Smooth muscle cell (in vitro differentiated cells): ENCODE results near the gene IL22RA2. TPM values are rescaled to one million over a fixed set of nuclear protein-coding genes. Genes with fewer than 3 reads are reported as not detected.

Source experiments
- DNase-seq: peaks from one replicate; lab custom pipeline; 2025; ENCODE audit not compliant: unreplicated experiment; lab: John Stamatoyannopoulos, UW
- H2AFZ ChIP-seq: fragments of 200-600 bp; sonication (generic); 2 replicates; pipeline ENCODE4 v1.6.0; 2016; ENCODE audit warnings: antibody characterized with exemption, low read depth, mild to moderate bottlenecking
- H3F3A ChIP-seq: fragments of 200-600 bp; sonication (generic); 2 replicates; pipeline ENCODE4 v1.6.0; 2017; ENCODE audit warnings: antibody characterized with exemption, low read depth
- H3K27ac ChIP-seq: fragments of 200-600 bp; sonication (generic); 2 replicates; pipeline ENCODE4 v1.5.1; 2016; ENCODE audit warnings: low read depth, mild to moderate bottlenecking
- H3K27me3 ChIP-seq: fragments of 200-600 bp; sonication (generic); 2 replicates; pipeline ENCODE4 v1.6.1; 2016; ENCODE audit warnings: low read depth, mild to moderate bottlenecking
- H3K36me3 ChIP-seq: fragments of 200-600 bp; sonication (generic); 2 replicates; pipeline ENCODE4 v1.5.1; 2016; ENCODE audit warnings: low read depth
- H3K4me1 ChIP-seq: fragments of 200-600 bp; sonication (generic); 2 replicates; pipeline ENCODE4 v1.5.1; 2016; ENCODE audit warnings: low read depth
- H3K4me2 ChIP-seq: fragments of 200-600 bp; sonication (generic); 2 replicates; pipeline ENCODE4 v1.6.0; 2016; ENCODE audit warnings: mild to moderate bottlenecking
- H3K4me3 ChIP-seq: fragments of 200-600 bp; sonication (generic); 2 replicates; pipeline ENCODE4 v1.5.1; 2016; ENCODE audit warnings: mild to moderate bottlenecking
- H3K79me2 ChIP-seq: fragments of 200-600 bp; sonication (generic); 2 replicates; pipeline ENCODE4 v1.6.0; 2016; ENCODE audit warnings: low read depth, mild to moderate bottlenecking
- H3K9ac ChIP-seq: fragments of 200-600 bp; sonication (generic); 2 replicates; pipeline ENCODE4 v1.6.0; 2016; ENCODE audit warnings: low read depth
- H3K9me3 ChIP-seq: fragments of 200-600 bp; sonication (generic); replicated peaks from 2 replicates; pipeline ENCODE4 v1.5.1; 2016; ENCODE audit warnings: low read depth
- H4K20me1 ChIP-seq: fragments of 200-600 bp; sonication (generic); 2 replicates; pipeline ENCODE4 v1.6.0; 2016; ENCODE audit warnings: low read depth
- WGBS: methylation state at CpG from one replicate; pipeline ENCODE4 v1.1.7; 2016; ENCODE audit warnings: low lambda C conversion rate; 5-methylcytosine and 5-hydroxymethylcytosine counted together
- polyA plus RNA-seq: library from polyadenylated mRNA; unstranded; fragments of >200 nt; fragmentation: Nextera tagmentation; extraction: Ambion mirVana; gene quantifications from 2 replicates; pipeline ENCODE4 v1.2.1, GENCODE V29; 2016
- total RNA-seq: library from RNA; depleted of rRNA; stranded (reverse); fragments of >200 nt; gene quantifications from 2 replicates; pipeline ENCODE4 v1.2.3, GENCODE V29; 2014
- TF ChIP-seq, protein P1 (sequence below): fragments of 200-600 bp; sonication (generic); IDR thresholded peaks from 2 replicates; pipeline ENCODE4 v1.5.1; 2017; ENCODE audit warnings: borderline replicate concordance, mild to moderate bottlenecking, antibody characterized with exemption; ENCODE audit not compliant: insufficient read depth, poor library complexity, severe bottlenecking

The IL22RA2 gene
- total and polyA plus RNA-seq, 2 experiments from 2014 or later, result not detected

DNA sequence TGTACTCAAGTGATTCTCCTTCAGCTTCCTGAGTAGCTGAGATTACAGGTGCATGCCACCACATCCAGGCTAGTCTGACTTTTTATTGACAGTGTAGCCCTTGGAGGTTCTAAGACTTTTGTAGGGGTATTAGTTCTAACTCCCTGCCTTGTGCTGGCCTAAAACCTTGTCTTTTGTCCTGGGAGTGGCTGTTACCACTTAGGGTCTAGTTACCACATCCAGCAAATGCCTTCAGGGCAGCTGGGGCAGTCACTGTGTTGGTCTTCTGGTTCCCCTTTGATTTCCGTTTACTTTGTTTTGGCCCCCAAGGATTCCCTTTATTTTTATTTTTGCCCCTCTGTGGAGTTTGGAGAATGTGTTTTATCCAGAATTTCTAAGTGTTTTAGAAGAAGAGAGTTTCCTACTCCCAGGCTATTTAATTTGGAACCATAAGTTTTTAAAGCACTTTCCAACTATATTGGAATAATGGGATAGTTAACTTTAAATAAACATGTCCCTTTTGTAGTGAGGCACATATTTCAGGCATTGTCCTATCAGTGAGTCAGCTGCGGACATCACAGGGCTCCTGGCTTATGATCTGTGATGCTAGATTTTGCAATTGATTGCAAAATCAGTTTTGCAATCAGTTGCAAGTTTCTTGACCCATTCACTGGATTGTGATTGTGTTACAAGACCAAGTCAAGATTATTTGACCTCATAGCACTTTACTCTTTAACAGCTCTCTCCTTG lies 25.0 kb downstream of the IL22RA2 start:
- Histone ChIP-seq H3K27ac (no peak overlapping the region), H4K20me1 (no peaks in the 10 kb centered on the region), H3K36me3 (no peaks in the 10 kb centered on the region), H3K4me2 (no peak overlapping the region), H3K4me3 (no peak overlapping the region), H3K9ac (no peak overlapping the region), H3K9me3 (peaks cover 5% of the 10 kb centered on the region), H2AFZ (no peak overlapping the region), H3K79me2 (no peaks in the 10 kb centered on the region), H3K4me1 (no peaks in the 10 kb centered on the region), H3F3A (no peaks in the 10 kb centered on the region), H3K27me3 (no peaks in the 10 kb centered on the region)
- WGBS, result 79% methylated on average over 2 of the region's 2 CpGs
- TF ChIP-seq, protein P1, sequence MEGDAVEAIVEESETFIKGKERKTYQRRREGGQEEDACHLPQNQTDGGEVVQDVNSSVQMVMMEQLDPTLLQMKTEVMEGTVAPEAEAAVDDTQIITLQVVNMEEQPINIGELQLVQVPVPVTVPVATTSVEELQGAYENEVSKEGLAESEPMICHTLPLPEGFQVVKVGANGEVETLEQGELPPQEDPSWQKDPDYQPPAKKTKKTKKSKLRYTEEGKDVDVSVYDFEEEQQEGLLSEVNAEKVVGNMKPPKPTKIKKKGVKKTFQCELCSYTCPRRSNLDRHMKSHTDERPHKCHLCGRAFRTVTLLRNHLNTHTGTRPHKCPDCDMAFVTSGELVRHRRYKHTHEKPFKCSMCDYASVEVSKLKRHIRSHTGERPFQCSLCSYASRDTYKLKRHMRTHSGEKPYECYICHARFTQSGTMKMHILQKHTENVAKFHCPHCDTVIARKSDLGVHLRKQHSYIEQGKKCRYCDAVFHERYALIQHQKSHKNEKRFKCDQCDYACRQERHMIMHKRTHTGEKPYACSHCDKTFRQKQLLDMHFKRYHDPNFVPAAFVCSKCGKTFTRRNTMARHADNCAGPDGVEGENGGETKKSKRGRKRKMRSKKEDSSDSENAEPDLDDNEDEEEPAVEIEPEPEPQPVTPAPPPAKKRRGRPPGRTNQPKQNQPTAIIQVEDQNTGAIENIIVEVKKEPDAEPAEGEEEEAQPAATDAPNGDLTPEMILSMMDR, result no peak
- DNase-seq, result no peak

- H2AFZ ChIP-seq, result no peak overlapping the region
- TF ChIP-seq, protein P1, result no peak
- no peaks in the 10 kb centered on the region for H3F3A ChIP-seq
- H3K9me3 ChIP-seq, result no peaks in the 10 kb centered on the region
- no peaks in the 10 kb centered on the region for H4K20me1 ChIP-seq
- no peak overlapping the region for H3K27ac ChIP-seq
- H3K36me3 ChIP-seq, result no peaks in the 10 kb centered on the region
- WGBS, result 75% methylated on average over 4 of the region's 4 CpGs
- no peaks in the 10 kb centered on the region for H3K4me1 ChIP-seq
- no peak overlapping the region for H3K4me2 ChIP-seq
- no peaks in the 10 kb centered on the region for H3K79me2 ChIP-seq
- DNase-seq, result no peak
- H3K27me3 ChIP-seq, result no peaks in the 10 kb centered on the region
- no peak overlapping the region for H3K4me3 ChIP-seq
- no peak overlapping the region for H3K9ac ChIP-seq
Measured at GRCh38 chr6:137147195-137147594, 26.2 kb downstream of the IL22RA2 start.

DNA sequence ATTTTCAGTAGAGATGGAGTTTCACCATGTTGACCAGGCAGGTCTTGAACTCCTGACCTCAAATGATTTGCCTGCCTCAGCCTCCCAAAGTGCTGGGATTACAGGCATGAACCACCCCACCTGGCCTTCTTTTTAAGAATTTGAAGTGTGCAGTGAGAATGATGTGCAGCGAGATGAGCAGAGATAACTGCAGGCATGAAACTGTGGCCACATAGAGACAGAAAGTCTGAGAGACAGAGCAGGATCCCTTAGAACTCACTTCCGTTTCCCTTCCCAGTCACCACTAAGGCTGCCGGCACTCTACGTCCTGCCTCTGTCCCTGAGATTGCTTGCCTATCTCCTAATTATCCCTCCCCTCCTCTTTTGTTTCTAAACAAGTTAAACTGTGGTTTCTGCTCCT lies 27.2 kb downstream of the IL22RA2 start:
- no peaks in the 10 kb centered on the region for H3K4me1 ChIP-seq
- H3K27ac ChIP-seq, result no peak overlapping the region
- 87% methylated on average over 4 of the region's 4 CpGs for WGBS
- DNase-seq, result no peak
- TF ChIP-seq, protein P1, result no peak
- H3K79me2 ChIP-seq, result no peaks in the 10 kb centered on the region
- H3K36me3 ChIP-seq, result no peaks in the 10 kb centered on the region
- H3K9me3 ChIP-seq, result no peaks in the 10 kb centered on the region
- no peaks in the 10 kb centered on the region for H4K20me1 ChIP-seq
- H3F3A ChIP-seq, result no peaks in the 10 kb centered on the region
- H3K4me2 ChIP-seq, result no peak overlapping the region
- no peak overlapping the region for H2AFZ ChIP-seq
- no peaks in the 10 kb centered on the region for H3K27me3 ChIP-seq
- H3K4me3 ChIP-seq, result no peak overlapping the region
- H3K9ac ChIP-seq, result no peak overlapping the region

DNA sequence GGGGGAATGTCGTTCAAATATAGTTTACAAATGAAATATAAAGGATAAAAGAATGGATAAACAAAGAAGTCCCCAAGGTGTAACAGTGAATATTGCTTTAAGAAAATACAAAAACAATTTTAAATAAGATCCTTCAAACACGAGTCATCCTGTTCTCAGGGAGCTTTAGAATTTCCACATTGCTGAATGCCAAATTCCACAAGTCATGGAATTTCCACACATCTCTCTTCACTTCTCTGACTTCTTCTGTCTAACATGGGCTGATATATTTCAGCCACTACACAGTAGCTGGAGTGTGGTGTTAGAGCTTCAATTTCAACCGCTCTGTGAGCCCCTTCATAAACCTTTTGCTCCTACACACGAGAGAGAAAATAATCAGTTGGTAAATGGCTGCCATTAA lies 28.0 kb downstream of the IL22RA2 start:
- no peak overlapping the region for H3K9ac ChIP-seq
- no peak overlapping the region for H2AFZ ChIP-seq
- H3K27me3 ChIP-seq, result no peaks in the 10 kb centered on the region
- no peaks in the 10 kb centered on the region for H3K79me2 ChIP-seq
- WGBS, result 77% methylated on average over 4 of the region's 4 CpGs
- H3K4me3 ChIP-seq, result no peak overlapping the region
- H3K9me3 ChIP-seq, result no peaks in the 10 kb centered on the region
- DNase-seq, result no peak
- no peak overlapping the region for H3K27ac ChIP-seq
- no peaks in the 10 kb centered on the region for H3F3A ChIP-seq
- TF ChIP-seq, protein P1, result no peak
- H3K36me3 ChIP-seq, result no peaks in the 10 kb centered on the region
- H4K20me1 ChIP-seq, result no peaks in the 10 kb centered on the region
- H3K4me2 ChIP-seq, result no peak overlapping the region
- no peaks in the 10 kb centered on the region for H3K4me1 ChIP-seq
